Measurements from ENCODE around the gene MYH2.

DNA sequence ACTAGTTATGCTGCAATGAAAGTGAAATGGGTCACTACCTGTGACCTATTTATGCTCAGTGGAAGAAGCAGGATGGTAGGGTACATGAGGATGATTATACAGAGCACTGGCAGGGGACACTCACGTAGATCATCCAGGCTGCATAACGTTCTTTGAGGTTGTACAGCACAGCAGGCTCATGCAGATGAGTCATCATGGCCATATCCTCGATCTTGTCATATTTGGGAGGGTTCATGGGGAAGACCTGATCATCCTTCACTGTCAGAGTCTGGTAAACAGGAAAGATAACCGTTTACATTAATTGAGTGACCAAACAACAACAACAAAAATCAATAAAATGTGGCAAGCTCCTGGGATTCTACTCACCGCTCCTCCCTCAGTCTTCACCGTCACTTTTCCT, 2.1 kb downstream of the MYH2 start:
- TF ChIP-seq EZH2 (IDR thresholded peaks at IDR 0.05) (no peak), CTCF (IDR thresholded peaks at IDR 0.05 in 2 of 3, conservative IDR thresholded peaks at IDR 0.05 in 1 of 3; ENCODE audit: borderline replicate concordance in 1 of 3, insufficient read depth in 1 of 3, low read depth in 2 of 3, low read length in 2 of 3) (no peak), ELF1 (IDR thresholded peaks at IDR 0.05; ENCODE audit: borderline replicate concordance, low read depth) (no peak), TCF7L2 (IDR thresholded peaks at IDR 0.05; ENCODE audit: borderline replicate concordance, extremely low read depth, insufficient read depth, insufficient read length) (no peak), POLR2A (IDR thresholded peaks at IDR 0.05; ENCODE audit: borderline replicate concordance, extremely low read depth, insufficient read depth, insufficient read length) (no peak), ZNF274 (IDR thresholded peaks at IDR 0.05; ENCODE audit: low read depth, low read length) (no peak), JUND (IDR thresholded peaks at IDR 0.05) (no peak)
